Lung (tissue), 12 donors: ENCODE measurements around the gene NLN. TPM values are rescaled to one million over a fixed set of nuclear protein-coding genes. Genes with fewer than 3 reads are reported as not detected.

ENCODE experiments used
- ATAC-seq: fragments of 200-7000 bp; cut with Tn5 transposase; one replicate; pipeline ENCODE4 v1.9.1; 2020; ENCODE audit warnings: moderate number of reproducible peaks; ENCODE audit not compliant: insufficient read depth, low FRiP score
- DNase-seq, 3 donors: peaks; one replicate each; pipeline ENCODE4 v3.0.0-alpha.2; 2013 to 2017
- H3K27ac ChIP-seq, 2 donors: one replicate each; pipeline ENCODE4 v1.5.1; 2013; ENCODE audit warnings: mild to moderate bottlenecking in 2 of 2, moderate library complexity in 2 of 2, control low read depth in 1 of 2, inconsistent platforms in 1 of 2, low read depth in 1 of 2, low read length in 1 of 2
- H3K27me3 ChIP-seq, 3 donors: one replicate each; pipeline ENCODE4 v1.5.1; 2013; ENCODE audit warnings: low read length in 2 of 3; ENCODE audit not compliant: control insufficient read depth in 3 of 3, insufficient read depth in 3 of 3
- H3K36me3 ChIP-seq, 4 donors: one replicate each; pipeline ENCODE4 v1.5.1; 2013; ENCODE audit warnings: low read length in 4 of 4, mild to moderate bottlenecking in 1 of 4, moderate library complexity in 1 of 4; ENCODE audit not compliant: control insufficient read depth in 4 of 4, insufficient read depth in 4 of 4
- H3K4me1 ChIP-seq, 5 donors: one replicate each; pipeline ENCODE4 v1.5.1; 2013; ENCODE audit warnings: low read length in 5 of 5, mild to moderate bottlenecking in 2 of 5, moderate library complexity in 1 of 5; ENCODE audit not compliant: control insufficient read depth in 5 of 5, insufficient read depth in 5 of 5
- H3K4me3 ChIP-seq: one replicate; pipeline ENCODE4 v1.5.1; 2013; ENCODE audit warnings: mild to moderate bottlenecking, control low read depth, moderate library complexity
- H3K9ac ChIP-seq, 2 donors: one replicate each; pipeline ENCODE4 v1.5.1; 2013; ENCODE audit warnings: low read length in 2 of 2, control low read depth in 1 of 2; ENCODE audit not compliant: insufficient read depth in 1 of 2
- H3K9me3 ChIP-seq, 4 donors: one replicate each; pipeline ENCODE4 v1.5.1; 2013; ENCODE audit warnings: low read length in 3 of 4, mild to moderate bottlenecking in 1 of 4, moderate library complexity in 1 of 4; ENCODE audit not compliant: control insufficient read depth in 4 of 4, insufficient read depth in 3 of 4
- CTCF ChIP-seq: IDR thresholded peaks from 2 replicates; pipeline ENCODE4 v1.5.1; 2012; ENCODE audit warnings: mild to moderate bottlenecking; ENCODE audit errors: control extremely low read depth, extremely low read depth
- WGBS, 2 donors: extraction: QIAGEN DNeasy Blood & Tissue Kit; methylation state at CpG; one replicate each; pipeline ENCODE4 v1.1.7; 2013; 5-methylcytosine and 5-hydroxymethylcytosine counted together
- polyA plus RNA-seq, 2 donors: library from polyadenylated mRNA; stranded (reverse); fragments of 200-250 nt; gene quantifications; one replicate each; pipeline ENCODE4 v1.2.1, GENCODE V29; 2013
- total RNA-seq, 2 donors: library from RNA; depleted of rRNA in 1 of 2; stranded (reverse); fragments of >200 nt in 1 of 2; gene quantifications; one replicate each; pipeline ENCODE4 v1.2.1, GENCODE V29; 2014 to 2021
- donor health status: control.
- donor health status: control.
- donor health status: Bipolar disorder and iron deficiency.
- donor health status: healthy.
- donor health status: DM: yes; HTN: yes; CAD: no.

Gene NLN
- total and polyA plus RNA-seq, 4 donors: 2.9 to 21.3 (median 11.8) TPM

GRCh38 chr5:65707663-65708062 lies 14.3 kb upstream of the NLN start:
- DNase-seq: no peak
- Histone ChIP-seq H3K9me3 (no peaks in the 10 kb centered on the region), H3K36me3 (peaks cover 0 to 5% (median 4%) of the 10 kb centered on the region in 4 donors), H3K4me3 (no peak overlapping the region), H3K9ac (no peak overlapping the region), H3K4me1 (no peaks in the 10 kb centered on the region), H3K27me3 (no peaks in the 10 kb centered on the region), H3K27ac (no peak overlapping the region)
- no peak for TF ChIP-seq CTCF
- no peak for ATAC-seq
- WGBS, 2 donors: 97% methylated on average over 4 of the region's 4 CpGs

- DNase-seq (no peak), ATAC-seq (no peak)
- H3K36me3 ChIP-seq: peaks cover 0 to 5% (median 4%) of the 10 kb centered on the region in 4 donors
- TF ChIP-seq CTCF: no peak
- no peaks in the 10 kb centered on the region for H3K27me3 ChIP-seq
- WGBS, 2 donors: 49 to 82% methylated on average over 4 of the region's 4 CpGs
- H3K9me3 ChIP-seq: no peaks in the 10 kb centered on the region
- no peak overlapping the region for H3K27ac ChIP-seq
- H3K4me1 ChIP-seq: no peaks in the 10 kb centered on the region
- H3K4me3 ChIP-seq: no peak overlapping the region
- no peak overlapping the region for H3K9ac ChIP-seq
Measured at GRCh38 chr5:65708145-65708544, 13.9 kb upstream of the NLN start.

GRCh38 chr5:65718576-65719310 lies 3.3 kb upstream of the NLN start:
- Histone ChIP-seq H3K9me3 (peaks cover 0 to 2% (median 0%) of the 10 kb centered on the region in 4 donors), H3K36me3 (peaks cover 0 to 5% (median 2%) of the 10 kb centered on the region in 4 donors), H3K9ac (no peak overlapping the region), H3K27me3 (no peaks in the 10 kb centered on the region), H3K27ac (no peak overlapping the region), H3K4me1 (peaks cover 0 to 12% (median 0%) of the 10 kb centered on the region in 5 donors), H3K4me3 (no peak overlapping the region)
- DNase-seq (no peak), ATAC-seq (no peak)
- TF ChIP-seq CTCF: no peak
